Left cardiac atrium (tissue), 4 donors: Measurements from ENCODE around the gene CRBN. TPM values are rescaled to one million over a fixed set of nuclear protein-coding genes. Genes with fewer than 3 reads are reported as not detected.

Experiments
- ATAC-seq, 2 donors: fragments of 200-7000 bp; cut with Tn5 transposase; one replicate each; pipeline ENCODE4 v1.9.1; 2020; ENCODE audit warnings: mild to moderate bottlenecking in 2 of 2, moderate library complexity in 2 of 2
- DNase-seq: peaks from one replicate; pipeline ENCODE4 v3.0.0-alpha.2; 2020
- intact Hi-C, 2 donors: fragments of 100-400 bp; cut with DNase I; formaldehyde crosslinking; loops; one replicate each; pipeline versions ENCODE4 v1.14.1 to v1.15.1; 2022 to 2023
- total RNA-seq, 2 donors: library from RNA; stranded (reverse); fragmentation: NEBNext Ultra II Directional; extraction: Animal tissue kit (Norgen Biotek cat#: 25700); gene quantifications; one replicate each; pipeline ENCODE4 v1.2.1, GENCODE V29; 2021
- donor health status: DM: no; HTN: yes; CAD: no.
- donor health status: DM: no; HTN: yes; CAD: no; lungs with severe emphysema.
- donor health status: DM: yes; HTN: yes; CAD: no.
- donor health status: Dilated cardiomyopathy.

CRBN gene
- total RNA-seq, 2 donors from 2014 or later = 32.1 to 42.4 TPM

DNA sequence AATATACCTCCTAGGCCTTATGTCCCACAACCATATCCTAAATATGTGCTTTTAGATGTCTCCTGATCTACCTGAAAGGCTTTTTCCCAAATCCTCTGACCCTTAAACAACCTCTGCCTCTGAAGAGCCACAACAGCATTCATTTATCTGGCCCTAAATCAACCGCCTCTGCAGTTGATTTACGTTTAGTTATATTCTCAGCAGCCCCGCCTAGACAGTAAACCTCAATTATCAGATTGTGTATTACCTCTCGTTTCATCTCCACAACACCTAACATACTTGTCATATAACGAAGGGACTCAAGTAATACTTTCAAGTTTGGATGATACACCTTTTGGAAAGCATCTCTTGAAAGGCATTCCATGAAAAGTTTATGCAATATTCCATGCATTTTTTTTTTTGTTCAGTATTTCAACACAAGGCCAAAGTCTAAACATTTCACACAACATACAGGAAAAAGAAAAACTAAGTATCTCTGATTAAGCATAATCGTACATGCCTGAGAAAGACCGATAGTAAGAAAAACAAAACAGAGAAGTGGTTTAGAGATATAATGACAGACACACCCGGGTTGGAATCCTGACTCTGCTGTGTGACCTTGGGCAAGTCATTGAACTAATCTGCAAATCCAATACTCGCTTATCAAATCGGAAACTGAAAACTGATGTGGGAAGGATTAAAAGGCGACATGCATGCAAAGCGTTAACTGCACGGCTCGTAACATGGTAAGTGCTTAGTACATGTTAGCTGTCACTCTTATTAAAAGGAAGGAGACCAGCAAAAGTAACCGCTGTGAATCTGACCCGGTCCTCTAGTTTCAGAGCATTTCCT lies 778 bp downstream of the CRBN start:
- DNase-seq (no peak), ATAC-seq (no peak)
- intact Hi-C loops = loop anchor here in 1 of 2 donors (10.0 kb wide), 1 partner anchor 54 kb away; the partner anchor contains the start of gene TRNT1

DNA sequence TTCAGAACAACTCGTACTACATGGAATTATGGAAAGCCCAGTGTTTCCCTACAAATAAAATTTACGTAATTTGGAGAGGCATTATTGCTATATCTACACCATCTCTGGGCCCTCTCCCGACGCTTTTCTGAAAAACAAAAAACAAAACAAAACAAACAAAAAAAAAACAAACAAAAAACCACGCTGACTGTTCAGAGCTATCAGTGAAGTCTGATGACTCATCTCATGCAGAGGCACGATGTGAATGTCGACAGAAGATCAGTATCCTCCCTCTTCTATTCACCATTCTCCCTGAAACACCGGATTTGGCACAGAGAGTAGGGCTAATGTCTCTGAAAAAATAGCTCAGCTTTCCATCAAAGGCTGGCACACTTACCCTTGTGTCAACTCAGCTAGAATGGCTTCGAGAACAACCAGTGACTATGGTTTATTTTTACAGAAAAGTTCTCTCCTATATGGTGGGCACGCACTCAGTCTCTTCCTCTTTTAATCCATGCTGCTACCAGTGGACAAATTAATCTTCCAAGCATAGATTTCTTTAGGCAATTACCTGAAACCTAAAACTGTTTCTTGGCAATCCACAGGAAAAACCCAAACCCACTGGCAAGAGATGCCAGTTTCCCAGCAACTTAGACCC lies 1.5 kb downstream of the CRBN start:
- intact Hi-C loops = loop anchor here in 1 of 2 donors (10.0 kb wide), 1 partner anchor 53 kb away; the partner anchor contains the start of gene TRNT1
- DNase-seq (no peak), ATAC-seq (no peak)

DNA sequence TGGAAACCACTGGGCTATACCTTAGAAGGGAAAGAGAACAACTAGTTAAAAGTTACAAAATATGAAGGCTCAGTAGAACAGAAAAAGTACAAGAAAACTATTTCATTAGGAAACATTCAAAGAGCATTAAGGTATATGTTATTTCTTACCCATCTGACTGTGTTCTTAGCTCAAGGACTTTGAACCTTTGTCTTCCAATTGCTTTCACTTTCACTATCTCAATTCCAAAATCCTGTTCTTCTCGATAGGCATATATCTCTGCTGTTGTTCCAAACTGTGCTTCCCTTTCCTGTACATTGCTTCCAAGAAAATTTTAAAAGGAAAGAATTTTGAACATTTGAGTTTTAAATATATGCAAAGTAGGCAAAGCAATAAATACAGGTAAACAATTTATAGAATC lies 6.9 kb downstream of the CRBN start:
- intact Hi-C loops = loop anchor here in 1 of 2 donors (10.0 kb wide), 1 partner anchor 48 kb away; the partner anchor contains the start of gene TRNT1
- DNase-seq = no peak
- no peak for ATAC-seq

DNA sequence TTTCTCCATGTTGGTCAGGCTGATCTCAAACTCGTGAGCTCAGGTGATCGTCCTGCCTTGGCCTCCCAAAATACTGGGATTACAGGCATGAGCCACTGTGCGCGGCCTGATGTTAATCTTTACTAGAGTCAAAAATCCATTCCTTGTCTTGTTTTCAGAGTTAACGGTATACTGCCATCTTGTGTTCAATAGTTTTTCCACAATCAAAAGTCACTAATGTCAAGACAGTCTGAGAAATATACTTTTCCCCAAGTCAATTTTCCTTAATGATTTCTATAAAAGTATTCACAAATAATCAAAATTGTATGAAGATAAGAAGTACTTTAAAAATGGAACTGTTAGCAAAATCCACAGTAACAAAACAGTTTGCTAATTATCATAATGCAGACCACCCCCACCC lies 8.5 kb downstream of the CRBN start:
- no peak for ATAC-seq
- no peak for DNase-seq
- intact Hi-C loops = loop anchor here in 1 of 2 donors (10.0 kb wide), 1 partner anchor 46 kb away; the partner anchor contains the start of gene TRNT1

DNA sequence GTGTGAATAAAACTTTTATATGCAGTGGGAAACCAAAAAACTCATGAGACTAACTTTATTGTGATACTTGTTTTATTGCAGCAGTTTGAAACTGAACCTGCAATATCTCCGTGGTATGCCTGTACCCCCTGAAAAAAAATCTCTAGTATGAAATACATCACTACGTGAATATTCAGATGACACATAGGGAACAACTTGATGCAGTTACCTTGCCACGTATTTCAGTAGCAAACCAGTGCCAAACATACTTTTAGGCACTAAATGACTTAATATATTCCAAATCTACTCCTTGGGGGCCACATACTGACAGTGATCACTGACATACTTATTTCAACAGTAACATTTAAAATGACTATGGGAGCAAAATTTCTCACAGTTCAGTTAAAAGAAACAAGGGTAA lies 13.8 kb downstream of the CRBN start:
- no peak for ATAC-seq
- intact Hi-C loops = no loop called here
- DNase-seq = no peak

DNA sequence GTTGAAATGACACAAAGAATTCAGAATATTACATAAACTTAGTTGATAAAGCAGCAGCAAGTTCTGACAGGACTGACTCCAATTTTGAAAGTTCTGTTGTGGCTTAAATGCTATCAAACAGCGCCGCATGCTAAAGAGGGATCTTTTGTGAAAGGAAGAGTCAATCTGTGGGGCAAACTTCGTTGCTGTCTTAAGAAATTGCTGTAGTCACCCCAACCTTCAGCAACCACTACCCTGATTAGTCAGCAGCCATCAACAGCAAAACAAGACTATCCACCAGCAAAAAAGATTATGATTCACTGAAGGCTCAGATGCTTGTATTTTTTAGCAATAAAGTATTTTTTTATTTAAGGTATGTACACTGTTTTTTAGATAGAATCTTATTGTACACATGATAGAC lies 14.2 kb downstream of the CRBN start:
- ATAC-seq (no peak), DNase-seq (no peak)
- intact Hi-C loops = no loop called here

DNA sequence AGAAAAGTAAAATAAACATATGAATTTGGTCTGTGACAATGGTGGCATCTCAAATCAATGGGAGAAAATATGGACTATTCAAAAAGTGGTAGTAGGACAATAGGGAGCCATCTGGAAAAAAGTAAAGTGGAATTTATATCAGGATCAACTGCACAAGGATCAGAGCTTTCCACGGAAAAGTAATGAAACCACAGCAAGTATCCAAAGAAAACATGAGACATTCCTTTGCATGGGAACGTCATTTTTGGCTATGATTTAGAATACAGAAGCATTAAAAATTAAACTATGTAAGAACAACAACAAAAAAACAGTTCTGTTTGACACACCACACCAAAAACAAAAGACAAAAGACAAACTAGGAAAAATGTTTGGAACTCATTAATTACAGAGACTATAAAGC lies 18.7 kb downstream of the CRBN start:
- ATAC-seq (no peak), DNase-seq (no peak)

DNA sequence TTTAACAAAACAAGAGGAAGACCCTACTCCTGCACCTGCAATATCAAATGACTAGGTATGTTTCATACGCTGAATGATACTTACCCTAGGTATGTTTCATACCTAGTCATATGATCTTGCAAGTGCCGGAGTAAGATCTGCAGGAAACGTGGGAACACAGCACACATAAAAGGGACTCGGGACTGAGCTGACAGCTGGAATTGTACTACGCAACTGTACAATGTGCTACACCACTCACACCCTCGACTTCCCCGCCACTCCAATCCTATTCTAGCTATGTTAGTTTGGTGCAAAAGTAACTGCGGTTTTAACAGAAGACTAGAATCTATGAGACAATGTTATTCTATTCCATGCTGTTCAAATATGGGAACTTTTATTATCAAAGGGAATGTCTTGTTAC lies 22.0 kb downstream of the CRBN start:
- DNase-seq (no peak), ATAC-seq (no peak)
- intact Hi-C loops = no loop called here

More for the DNA sequence above, 18.7 kb downstream of the CRBN start:
- intact Hi-C loops = no loop called here

DNA sequence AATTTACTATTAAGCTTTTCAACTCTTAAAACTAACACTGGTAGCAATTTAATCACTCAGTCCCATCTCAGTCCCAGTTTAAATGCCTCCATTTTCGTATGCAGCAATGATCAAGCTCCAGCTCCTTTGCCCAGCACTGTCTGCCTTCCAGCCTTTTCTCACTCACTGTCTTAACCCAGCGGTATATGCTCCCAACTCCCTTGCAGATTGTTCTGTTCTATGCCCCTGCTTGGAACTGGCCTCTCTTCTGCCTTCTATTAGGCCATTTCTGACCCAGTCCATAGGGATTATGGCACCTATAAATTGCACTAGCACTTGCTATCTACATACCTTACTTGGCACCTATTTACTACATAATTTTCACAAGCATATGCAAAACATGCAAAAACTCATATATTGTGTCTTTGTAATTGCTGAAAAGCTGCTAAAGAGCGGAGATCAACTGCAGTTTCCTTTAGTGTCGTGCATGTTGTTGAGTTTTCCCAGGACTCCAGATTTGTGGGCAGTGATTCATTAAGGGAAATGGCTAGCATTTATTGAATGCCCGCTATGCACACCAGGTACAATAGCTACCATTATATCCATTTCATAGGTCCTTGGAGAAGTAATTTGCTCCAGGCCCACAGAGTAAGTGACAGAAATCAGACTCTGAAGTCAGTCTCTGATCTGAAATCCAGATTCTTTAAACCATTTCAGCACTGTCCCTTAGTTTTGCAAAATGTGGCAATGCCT lies 24.4 kb downstream of the CRBN start:
- intact Hi-C loops = no loop called here
- DNase-seq (no peak), ATAC-seq (no peak)

DNA sequence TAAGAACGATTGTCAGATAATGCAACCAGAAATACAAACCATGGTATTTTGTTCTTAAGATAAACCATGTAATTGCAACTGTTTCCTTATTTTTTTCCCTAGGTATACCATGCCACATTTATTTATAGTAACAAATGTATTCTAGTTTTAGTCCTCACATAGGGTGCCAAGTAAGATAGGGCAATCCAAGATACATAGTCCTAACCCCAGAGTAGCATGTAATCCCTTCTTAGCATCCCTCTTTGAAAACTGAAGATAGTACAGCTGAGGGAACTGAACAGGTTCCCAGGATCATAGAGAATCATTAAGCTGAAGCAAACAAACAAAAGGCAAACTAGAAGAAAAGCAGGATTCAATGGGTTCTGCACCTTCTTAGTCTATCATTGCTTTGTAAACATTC lies 28.0 kb downstream of the CRBN start:
- ATAC-seq (no peak), DNase-seq (no peak)
- intact Hi-C loops = no loop called here

DNA sequence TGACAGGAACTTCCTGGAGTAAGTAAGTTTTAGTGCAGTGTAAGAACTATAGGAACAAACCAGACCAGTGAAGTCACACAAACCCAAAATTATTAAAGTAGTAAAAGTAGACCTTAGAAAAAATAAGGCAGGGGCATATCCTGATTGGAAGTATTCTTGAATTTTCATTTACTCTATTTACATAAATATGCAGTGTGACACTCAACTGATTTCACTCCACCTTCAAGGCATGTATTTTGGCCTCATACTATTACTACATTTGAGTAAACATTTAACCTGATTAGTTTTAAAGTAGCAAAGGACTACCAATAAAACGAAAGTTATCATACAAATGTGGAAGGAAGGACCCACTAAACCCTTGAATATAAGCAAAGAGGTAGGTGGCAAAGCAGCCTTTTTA lies 29.9 kb downstream of the CRBN start:
- ATAC-seq (no peak), DNase-seq (no peak)
- intact Hi-C loops = no loop called here

DNA sequence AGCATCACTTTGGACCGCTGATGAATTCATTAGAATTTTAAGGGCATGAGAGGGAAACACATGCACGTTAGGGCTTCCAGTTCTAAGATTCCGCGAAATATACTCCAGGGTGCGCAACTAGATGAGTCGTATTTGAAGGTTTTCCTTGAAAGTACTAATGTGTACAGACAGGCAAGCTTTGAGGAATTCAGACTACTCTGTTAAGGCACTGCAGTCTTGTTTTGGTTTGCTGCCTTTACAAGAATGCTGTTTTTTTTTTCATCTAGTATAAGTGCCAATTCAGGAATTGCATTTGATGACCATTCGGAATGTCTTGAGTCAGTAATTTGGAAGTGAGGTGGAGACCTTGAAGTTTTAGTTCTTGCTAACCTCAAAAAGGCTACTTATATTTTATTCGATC lies 33.7 kb downstream of the CRBN start:
- intact Hi-C loops = no loop called here
- DNase-seq = no peak
- no peak for ATAC-seq

DNA sequence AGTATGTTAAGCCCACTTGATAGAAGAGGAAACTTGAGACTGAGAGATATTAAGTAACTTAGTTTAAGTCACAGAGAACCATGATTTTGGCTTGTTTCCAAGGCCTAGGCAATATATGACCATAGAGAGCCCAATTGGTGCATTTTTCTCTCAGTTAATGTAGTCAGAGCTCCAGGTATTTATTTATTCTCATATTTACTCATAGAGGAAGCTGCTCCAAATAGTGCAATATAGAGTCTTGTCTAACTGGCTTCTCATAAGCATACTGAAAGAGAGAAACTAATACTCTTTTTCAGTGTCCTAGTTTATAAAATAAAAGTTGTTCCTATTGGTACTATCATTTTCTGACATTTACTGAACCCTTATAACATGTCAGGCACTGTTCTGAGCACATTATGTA lies 37.6 kb downstream of the CRBN start:
- DNase-seq = no peak
- ATAC-seq = no peak
- intact Hi-C loops = no loop called here

DNA sequence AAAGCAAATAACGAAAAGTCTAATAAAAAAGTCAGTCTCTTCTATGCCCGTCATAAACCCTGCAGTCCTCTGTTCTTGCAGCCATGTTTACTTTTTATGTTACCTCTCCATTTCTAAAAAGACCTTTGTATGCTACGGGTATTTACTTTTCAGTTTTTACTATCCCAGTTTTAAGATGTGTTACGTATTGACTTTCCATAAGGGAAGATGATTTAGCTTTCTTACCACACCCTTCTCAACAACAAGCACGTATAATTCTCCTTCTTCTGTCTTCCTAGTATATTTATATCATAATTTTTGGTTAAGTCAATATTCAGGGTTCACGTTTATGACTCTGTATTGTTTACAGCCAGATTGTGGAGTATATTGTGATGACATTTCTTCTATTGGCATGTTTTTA lies 42.0 kb downstream of the CRBN start:
- DNase-seq = no peak
- intact Hi-C loops = no loop called here
- no peak for ATAC-seq

DNA sequence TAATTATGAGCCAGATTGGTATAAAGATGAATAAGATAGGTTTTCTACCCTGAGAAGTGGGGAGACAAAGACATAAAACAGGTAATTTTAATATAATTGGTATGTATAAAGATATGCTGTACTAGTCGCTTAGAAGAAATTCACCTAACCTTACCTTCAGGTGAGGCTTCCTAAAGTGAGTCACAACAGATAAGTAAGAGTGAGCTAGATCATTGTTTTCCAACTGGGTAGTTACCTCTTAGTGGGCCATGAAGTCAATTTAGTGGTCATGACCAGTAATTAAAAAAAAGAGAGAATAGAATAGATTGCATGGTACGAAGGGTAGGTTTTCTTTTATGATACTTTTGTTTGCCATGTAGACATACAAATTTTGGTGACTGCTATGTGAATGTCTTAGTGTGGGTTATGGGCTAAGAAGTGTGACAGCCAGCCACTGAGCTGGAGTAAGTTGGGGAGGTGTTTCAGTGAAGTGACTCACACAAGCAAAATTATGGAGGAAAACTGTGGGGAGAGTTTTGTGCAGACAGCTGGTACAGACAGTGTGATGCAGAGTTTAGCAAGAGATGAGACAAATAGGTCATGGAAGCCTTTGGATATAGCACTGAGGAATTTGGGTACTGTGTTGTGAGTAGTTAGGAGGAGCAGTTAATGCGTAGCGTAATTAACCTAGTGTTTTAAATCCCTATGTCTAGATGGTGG lies 44.6 kb downstream of the CRBN start:
- ATAC-seq (no peak), DNase-seq (no peak)
- intact Hi-C loops = no loop called here

DNA sequence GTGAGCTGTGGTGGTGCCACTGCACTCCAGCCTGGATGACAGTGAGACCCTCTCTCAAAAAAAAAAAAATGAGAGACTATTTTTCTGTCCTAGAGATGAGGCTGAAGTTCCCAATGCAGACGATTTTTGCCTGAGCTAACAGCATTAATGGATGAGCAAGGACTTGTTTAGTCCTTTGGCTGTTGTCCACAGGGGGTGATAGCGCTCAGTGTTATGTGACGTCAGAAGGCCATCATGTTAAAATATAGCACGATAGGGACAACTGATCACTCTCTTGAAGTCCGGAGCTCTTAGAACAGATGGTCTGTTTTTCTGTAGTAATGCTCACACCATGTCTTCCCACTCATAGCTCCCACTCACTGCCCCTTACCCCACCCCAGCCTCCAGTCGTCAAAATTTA lies 46.0 kb downstream of the CRBN start:
- intact Hi-C loops = no loop called here
- ATAC-seq (no peak), DNase-seq (no peak)

DNA sequence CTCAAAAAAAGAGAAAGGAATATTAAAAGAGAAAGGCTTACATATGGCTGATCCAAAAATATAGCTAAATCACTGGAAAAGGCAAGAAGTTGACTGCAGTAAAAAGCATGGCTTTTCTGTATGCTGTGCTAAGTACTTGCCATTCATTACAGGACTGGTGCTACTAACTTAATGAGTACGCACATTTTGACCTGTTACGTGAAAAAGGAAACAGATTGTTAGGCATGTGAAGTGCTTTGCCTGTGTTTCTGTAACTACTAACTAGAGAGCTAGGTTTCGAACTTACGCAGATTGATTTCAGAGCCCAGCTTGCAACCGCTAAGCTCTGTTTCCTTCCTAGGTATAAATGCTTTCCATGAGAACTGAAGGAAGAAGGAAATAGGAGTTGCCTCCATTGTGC lies 49.9 kb downstream of the CRBN start:
- DNase-seq = no peak
- ATAC-seq = no peak
- intact Hi-C loops = loop anchor here in 1 of 2 donors (10.0 kb wide), 1 partner anchor 45 kb away; the partner anchor contains the start of gene CRBN

DNA sequence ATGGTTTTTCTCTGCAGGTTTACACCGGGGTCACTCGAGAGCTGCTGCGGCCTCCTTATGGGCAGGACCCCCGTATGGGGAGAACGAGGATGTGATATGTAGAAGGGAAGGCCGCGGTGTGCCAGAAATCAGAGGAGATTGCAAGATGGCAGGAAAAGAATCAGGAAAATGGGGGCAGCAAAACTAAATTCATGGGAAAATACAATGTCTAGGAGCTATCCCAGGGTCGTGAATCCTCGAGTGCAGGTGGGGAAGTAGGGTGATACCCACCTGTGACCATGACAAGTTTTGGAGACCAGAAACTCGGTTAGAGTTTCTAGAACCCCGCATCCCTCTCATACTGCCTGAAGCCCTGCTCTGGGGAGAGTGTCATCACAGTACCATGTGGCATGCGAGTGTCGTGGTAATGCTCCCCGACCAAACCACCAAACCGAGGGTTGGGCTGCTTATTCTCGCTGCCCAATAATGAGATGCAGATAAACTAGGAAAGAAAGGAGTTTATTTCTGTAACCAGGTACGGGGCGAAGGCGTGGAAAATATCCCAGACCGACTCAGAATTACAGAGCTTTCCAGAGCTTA lies 52.0 kb downstream of the CRBN start:
- intact Hi-C loops = loop anchor here in 1 of 2 donors (10.0 kb wide), 1 partner anchor 47 kb away; the partner anchor contains the start of gene CRBN
- DNase-seq (no peak), ATAC-seq (no peak)
